HEK293 (cell line): Measurements from ENCODE around the gene CRTC2.

ENCODE experiments used
- CTCF ChIA-PET: fragments of 350-600 bp; formaldehyde crosslinking; extraction: SDS; loops from one replicate; lab custom pipeline; 2021; ENCODE audit warnings: antibody characterized with exemption; lab: Yijun Ruan, JAX
- POLR2A ChIA-PET: fragments of 300-600 bp; formaldehyde crosslinking; extraction: SDS; loops from one replicate; lab custom pipeline; 2020; ENCODE audit warnings: antibody characterized with exemption, inconsistent platforms; lab: Yijun Ruan, JAX
- H3K27ac ChIP-seq: fragments of 200-500 bp; sonication (Bioruptor generic); 2 replicates; pipeline ENCODE4 v1.5.1; 2014; ENCODE audit warnings: low read depth, low read length, control low read depth, inconsistent platforms; ENCODE audit errors: extremely low read depth
- H3K36me3 ChIP-seq, 2 experiments: fragments of 200-500 bp in 1 of 2; sonication (Bioruptor generic) in 1 of 2; 1 replicate in 1 of 2; 2 replicates in 1 of 2; pipeline ENCODE4 v1.5.1; 2014 to 2017; ENCODE audit warnings: inconsistent platforms in 2 of 2, low read length in 2 of 2; ENCODE audit not compliant: control insufficient read depth in 2 of 2, insufficient read depth in 1 of 2
- H3K4me1 ChIP-seq: fragments of 200-500 bp; sonication (Bioruptor generic); 2 replicates; pipeline ENCODE4 v1.5.1; 2014; ENCODE audit warnings: mild to moderate bottlenecking, low read length, inconsistent platforms; ENCODE audit not compliant: control insufficient read depth, insufficient read depth
- H3K4me3 ChIP-seq: 2 replicates; pipeline ENCODE4 v1.5.1; 2011; ENCODE audit warnings: low read depth, mild to moderate bottlenecking, control low read depth, low read length, moderate library complexity
- H3K9me3 ChIP-seq: fragments of 200-500 bp; sonication (Bioruptor generic); 2 replicates; pipeline ENCODE4 v1.5.1; 2014; ENCODE audit warnings: low read depth, low read length, inconsistent platforms; ENCODE audit not compliant: control insufficient read depth, insufficient read depth
- ATF2 ChIP-seq: fragments of 450-650 bp; formaldehyde crosslinking; IDR thresholded peaks from 2 replicates; pipeline ENCODE4 v1.5.1; 2016; ENCODE audit warnings: missing biosample characterization, missing genetic modification characterization, low read depth
- HOXD13 ChIP-seq: sonication (generic); formaldehyde crosslinking; IDR thresholded peaks from 2 replicates; pipeline ENCODE4 v1.8.0; 2022; ENCODE audit warnings: missing genetic modification reagents, borderline replicate concordance
- KLF16 ChIP-seq: fragments of 450-650 bp; formaldehyde crosslinking; IDR thresholded peaks from 2 replicates; pipeline ENCODE4 v1.5.1; 2017; ENCODE audit warnings: missing biosample characterization, missing genetic modification characterization
- PRDM6 ChIP-seq: fragments of 450-650 bp; formaldehyde crosslinking; IDR thresholded peaks from 2 replicates; pipeline ENCODE4 v1.5.1; 2017; ENCODE audit warnings: missing biosample characterization, missing genetic modification characterization
- ZBTB26 ChIP-seq: fragments of 450-650 bp; formaldehyde crosslinking; optimal IDR thresholded peaks from 2 replicates; pipeline ENCODE3; 2016; ENCODE audit warnings: missing biosample characterization, mild to moderate bottlenecking, missing genetic modification characterization
- ZBTB44 ChIP-seq: fragments of 450-650 bp; IDR thresholded peaks from 2 replicates; pipeline ENCODE4 v1.5.1; 2018; ENCODE audit warnings: missing biosample characterization, mild to moderate bottlenecking, missing genetic modification characterization
- ZFP41 ChIP-seq: fragments of 450-650 bp; formaldehyde crosslinking; IDR thresholded peaks from 2 replicates; pipeline ENCODE4 v1.5.1; 2016; ENCODE audit warnings: missing biosample characterization, missing genetic modification characterization, borderline replicate concordance
- ZFP69B ChIP-seq: fragments of 450-650 bp; formaldehyde crosslinking; IDR thresholded peaks from 2 replicates; pipeline ENCODE4 v1.5.1; 2016; ENCODE audit warnings: missing biosample characterization, missing genetic modification characterization
- ZNF169 ChIP-seq: fragments of 450-650 bp; formaldehyde crosslinking; IDR thresholded peaks from 2 replicates; pipeline ENCODE4 v1.5.1; 2016; ENCODE audit warnings: missing biosample characterization, missing genetic modification characterization
- ZNF202 ChIP-seq: fragments of 450-650 bp; formaldehyde crosslinking; IDR thresholded peaks from 2 replicates; pipeline ENCODE4 v1.5.1; 2016; ENCODE audit warnings: missing biosample characterization, missing genetic modification characterization, borderline replicate concordance
- ZNF223 ChIP-seq: fragments of 450-650 bp; formaldehyde crosslinking; IDR thresholded peaks from 2 replicates; pipeline ENCODE4 v1.5.1; 2016; ENCODE audit warnings: missing biosample characterization, missing genetic modification characterization
- ZNF341 ChIP-seq: fragments of 450-650 bp; formaldehyde crosslinking; IDR thresholded peaks from 2 replicates; pipeline ENCODE4; 2016; ENCODE audit warnings: low read depth, missing biosample characterization, missing genetic modification characterization
- ZNF354C ChIP-seq: fragments of 450-650 bp; formaldehyde crosslinking; IDR thresholded peaks from 2 replicates; pipeline ENCODE4 v1.5.1; 2016; ENCODE audit warnings: missing biosample characterization, missing genetic modification characterization, low read depth, borderline replicate concordance
- ZNF362 ChIP-seq: fragments of 450-650 bp; formaldehyde crosslinking; IDR thresholded peaks from 2 replicates; pipeline ENCODE4 v1.5.1; 2016; ENCODE audit warnings: missing biosample characterization, missing genetic modification characterization
- ZNF37A ChIP-seq: fragments of 450-650 bp; IDR thresholded peaks from 2 replicates; pipeline ENCODE4 v1.5.1; 2018; ENCODE audit warnings: missing biosample characterization, missing genetic modification characterization
- ZNF518A ChIP-seq: fragments of 450-650 bp; formaldehyde crosslinking; conservative IDR thresholded peaks from 2 replicates; pipeline ENCODE4 v1.5.1; 2016; ENCODE audit warnings: low read depth, missing biosample characterization, missing genetic modification characterization
- ZNF549 ChIP-seq: fragments of 450-650 bp; IDR thresholded peaks from 2 replicates; pipeline ENCODE4 v1.5.1; 2018; ENCODE audit warnings: missing biosample characterization, missing genetic modification characterization, mild to moderate bottlenecking, inconsistent platforms, moderate library complexity
- ZNF555 ChIP-seq: fragments of 450-650 bp; formaldehyde crosslinking; conservative IDR thresholded peaks from 2 replicates; pipeline ENCODE4 v1.5.1; 2017; ENCODE audit warnings: missing biosample characterization, mild to moderate bottlenecking, missing genetic modification characterization, inconsistent platforms
- ZNF571 ChIP-seq: fragments of 450-650 bp; formaldehyde crosslinking; IDR thresholded peaks from 2 replicates; pipeline ENCODE4 v1.5.0; 2017; ENCODE audit warnings: missing biosample characterization, missing genetic modification characterization
- ZNF701 ChIP-seq: fragments of 450-650 bp; formaldehyde crosslinking; IDR thresholded peaks from 2 replicates; pipeline ENCODE4 v1.5.1; 2016; ENCODE audit warnings: missing biosample characterization, missing genetic modification characterization
- ZNF747 ChIP-seq: fragments of 450-650 bp; formaldehyde crosslinking; IDR thresholded peaks from 2 replicates; pipeline ENCODE4 v1.5.1; 2016; ENCODE audit warnings: missing biosample characterization, missing genetic modification characterization
- ZNF76 ChIP-seq: fragments of 450-650 bp; formaldehyde crosslinking; IDR thresholded peaks from 2 replicates; pipeline ENCODE4; 2016; ENCODE audit warnings: low read depth, missing biosample characterization, missing genetic modification characterization, borderline replicate concordance
- ZXDB ChIP-seq: fragments of 450-650 bp; formaldehyde crosslinking; IDR thresholded peaks from 2 replicates; pipeline ENCODE4 v1.5.1; 2016; ENCODE audit warnings: missing biosample characterization, missing genetic modification characterization

The CRTC2 gene

GRCh38 chr1:153995202-153995601 is 36.8 kb upstream of the CRTC2 start:
- no peaks in the 10 kb centered on the region for H3K9me3 ChIP-seq
- ChIA-PET POLR2A (interaction anchor here (0.6 to 1.2 kb wide), 2 partner anchors 16 to 159 kb away, joined by 3 to 4 read pairs; no protein-coding TSS in a partner anchor), CTCF (interaction anchor here (0.6 to 0.9 kb wide), 3 partner anchors 9 to 247 kb away, joined by 3 to 5 read pairs (median 3); partner anchors contain the start of gene RAB13)
- H3K36me3 ChIP-seq = peaks cover 34 to 45% of the 10 kb centered on the region in 2 experiments
- H3K4me3 ChIP-seq = no peak overlapping the region
- H3K4me1 ChIP-seq = no peaks in the 10 kb centered on the region
- no peak overlapping the region for H3K27ac ChIP-seq
- TF ChIP-seq ZXDB (tag by site-specific recombination) (no peak), ZNF571 (no peak), KLF16 (tag by site-specific recombination) (no peak), ZBTB44 (no peak), ZNF362 (tag by site-specific recombination) (no peak), ZNF341 (tag by site-specific recombination) (no peak), ZNF202 (tag by site-specific recombination) (no peak), HOXD13 (no peak), PRDM6 (tag by site-specific recombination) (no peak), ZNF518A (no peak), ZNF555 (no peak)

- no peak overlapping the region; the same call in 1 of the 2 replicates for H3K4me3 ChIP-seq
- H3K4me1 ChIP-seq = no peaks in the 10 kb centered on the region
- peaks cover 34 to 45% of the 10 kb centered on the region in 2 experiments for H3K36me3 ChIP-seq
- ChIA-PET POLR2A (interaction anchor here (0.6 to 4.0 kb wide), 7 partner anchors 10 to 280 kb away, joined by 3 to 54 read pairs (median 10); partner anchors contain the start of genes CREB3L4 and JTB), CTCF (interaction anchor here (1.3 kb wide), 1 partner anchor 195 kb away, joined by 3 read pairs; no protein-coding TSS in a partner anchor)
- H3K27ac ChIP-seq = no peak overlapping the region
- TF ChIP-seq ZNF37A = no peak
- no peak for TF ChIP-seq ATF2
- no peak for TF ChIP-seq ZNF76 (tag by site-specific recombination)
- no peak for TF ChIP-seq ZFP69B (tag by site-specific recombination)
- no peak for TF ChIP-seq ZNF169 (tag by site-specific recombination)
- no peak for TF ChIP-seq ZNF747 (tag by site-specific recombination)
- no peak for TF ChIP-seq ZNF549 (tag by site-specific recombination)
- no peak for TF ChIP-seq ZNF223 (tag by site-specific recombination)
- no peak for TF ChIP-seq ZFP41 (tag by site-specific recombination)
- no peak for TF ChIP-seq ZBTB26
- no peak for TF ChIP-seq ZNF354C (tag by site-specific recombination)
- no peak for TF ChIP-seq ZNF701 (tag by site-specific recombination)
- no peaks in the 10 kb centered on the region for H3K9me3 ChIP-seq
These were observed 33.4 kb upstream of the CRTC2 start for GRCh38 chr1:153991806-153992205.
